Measurements from ENCODE around the gene RNF212B. TPM values are rescaled to one million over a fixed set of nuclear protein-coding genes. Genes with fewer than 3 reads are reported as not detected.

RNF212B gene
- total and polyA plus RNA-seq, 2 donors (not counting 3 experiments of a cell fraction or from before 2014, with no cell fraction given) = not detected

DNA sequence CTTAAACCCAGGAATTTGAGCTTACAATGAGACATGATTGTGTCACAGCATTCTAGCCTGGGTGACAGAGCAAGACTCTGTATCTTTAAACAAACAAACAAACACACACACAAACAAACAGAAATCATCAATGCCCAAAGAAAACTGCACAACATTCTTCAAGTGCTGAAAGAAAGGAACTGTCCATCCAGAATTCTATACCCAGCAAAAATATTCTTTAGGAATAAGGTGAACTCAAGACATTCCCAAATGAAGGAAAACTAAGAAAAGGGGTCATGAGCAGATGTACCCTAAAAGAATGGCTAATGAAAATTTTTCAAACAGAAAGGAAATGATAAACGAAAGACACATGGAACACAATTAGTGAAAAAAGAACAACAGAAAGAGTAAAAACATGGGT lies 22.3 kb upstream of the RNF212B start:
- no TSS peak for BruUV-seq (replicated peaks)
- H3K4me1 ChIP-seq (ENCODE audit: control insufficient read depth, extremely low read depth, insufficient read depth, low read length) = no peaks in the 10 kb centered on the region
- dilution Hi-C loops (cut with MboI; ENCODE audit: extremely low pct_ligation_motif_present, low sequenced_read_pairs) = no loop called here
- no peak overlapping the region for H3K27ac ChIP-seq (ENCODE audit: insufficient read depth, low read depth, low read length)
- no peaks in the 10 kb centered on the region for H3K27me3 ChIP-seq (ENCODE audit: control insufficient read depth in 2 of 2, insufficient read depth in 2 of 2, low read length in 2 of 2)
- no peak overlapping the region for H2AFZ ChIP-seq (ENCODE audit: low read depth, low read length)
- no peak overlapping the region for H3K4me2 ChIP-seq (ENCODE audit: insufficient read depth, low read length)
- ChIA-PET CTCF (no interaction called here), POLR2A (no interaction called here)
- H3K9me3 ChIP-seq (replicated peaks; ENCODE audit: control insufficient read depth, insufficient read depth, low read length) = no peaks in the 10 kb centered on the region
- TF ChIP-seq FOS (IDR thresholded peaks at IDR 0.05; ENCODE audit: borderline replicate concordance, insufficient read depth, low read length) = no peak
- no peak for TF ChIP-seq POLR2A (IDR thresholded peaks at IDR 0.05; ENCODE audit: low read depth, low read length)
- TF ChIP-seq, protein P1, sequence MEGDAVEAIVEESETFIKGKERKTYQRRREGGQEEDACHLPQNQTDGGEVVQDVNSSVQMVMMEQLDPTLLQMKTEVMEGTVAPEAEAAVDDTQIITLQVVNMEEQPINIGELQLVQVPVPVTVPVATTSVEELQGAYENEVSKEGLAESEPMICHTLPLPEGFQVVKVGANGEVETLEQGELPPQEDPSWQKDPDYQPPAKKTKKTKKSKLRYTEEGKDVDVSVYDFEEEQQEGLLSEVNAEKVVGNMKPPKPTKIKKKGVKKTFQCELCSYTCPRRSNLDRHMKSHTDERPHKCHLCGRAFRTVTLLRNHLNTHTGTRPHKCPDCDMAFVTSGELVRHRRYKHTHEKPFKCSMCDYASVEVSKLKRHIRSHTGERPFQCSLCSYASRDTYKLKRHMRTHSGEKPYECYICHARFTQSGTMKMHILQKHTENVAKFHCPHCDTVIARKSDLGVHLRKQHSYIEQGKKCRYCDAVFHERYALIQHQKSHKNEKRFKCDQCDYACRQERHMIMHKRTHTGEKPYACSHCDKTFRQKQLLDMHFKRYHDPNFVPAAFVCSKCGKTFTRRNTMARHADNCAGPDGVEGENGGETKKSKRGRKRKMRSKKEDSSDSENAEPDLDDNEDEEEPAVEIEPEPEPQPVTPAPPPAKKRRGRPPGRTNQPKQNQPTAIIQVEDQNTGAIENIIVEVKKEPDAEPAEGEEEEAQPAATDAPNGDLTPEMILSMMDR (IDR thresholded peaks at IDR 0.05; ENCODE audit: extremely low read depth in 1 of 2, insufficient read depth in 1 of 2, low read depth in 1 of 2, low read length in 2 of 2) = no peak
- TF ChIP-seq GATA2 (IDR thresholded peaks at IDR 0.05; ENCODE audit: insufficient read depth, insufficient read length, low read depth, low read length) = no peak
- TF ChIP-seq EZH2 (IDR thresholded peaks at IDR 0.05; ENCODE audit: borderline replicate concordance, low read depth, low read length, severe bottlenecking) = no peak
- no peak for TF ChIP-seq POLR2AphosphoS5 (IDR thresholded peaks at IDR 0.05; ENCODE audit: insufficient read depth, low read depth, low read length)
- TF ChIP-seq JUN (IDR thresholded peaks at IDR 0.05; ENCODE audit: borderline replicate concordance, insufficient read depth, insufficient read length, low read depth) = no peak
- no peak for TF ChIP-seq MYC (IDR thresholded peaks at IDR 0.05; ENCODE audit: low read depth, low read length)
- TF ChIP-seq, protein P2, sequence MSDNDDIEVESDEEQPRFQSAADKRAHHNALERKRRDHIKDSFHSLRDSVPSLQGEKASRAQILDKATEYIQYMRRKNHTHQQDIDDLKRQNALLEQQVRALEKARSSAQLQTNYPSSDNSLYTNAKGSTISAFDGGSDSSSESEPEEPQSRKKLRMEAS (IDR thresholded peaks at IDR 0.05; ENCODE audit: insufficient read depth, insufficient read length) = no peak
- intact Hi-C loops (cut with micrococcal nuclease) = no loop called here
- no peaks in the 10 kb centered on the region for H3K79me2 ChIP-seq (ENCODE audit: control insufficient read depth, insufficient read depth, low read length)
- H4K20me1 ChIP-seq (replicated peaks; ENCODE audit: control insufficient read depth, extremely low read depth, insufficient read depth, low read length) = no peaks in the 10 kb centered on the region
- no peaks in the 10 kb centered on the region for H3K36me3 ChIP-seq (ENCODE audit: control insufficient read depth in 2 of 2, extremely low read depth in 1 of 2, insufficient read depth in 2 of 2, low read length in 2 of 2)
- no peak for FAIRE-seq
- no peak for DNase-seq (ENCODE audit: low read depth, low spot score)
- H3K9me1 ChIP-seq (replicated peaks; ENCODE audit: control insufficient read depth, extremely low read depth, insufficient read depth, low read length) = no peaks in the 10 kb centered on the region
- H3K9ac ChIP-seq (replicated peaks; ENCODE audit: extremely low read depth, insufficient read depth, low read length) = no peak overlapping the region
- H3K4me3 ChIP-seq (replicated peaks in 1 of 3; ENCODE audit: insufficient read depth in 1 of 3, low read depth in 1 of 3, low read length in 3 of 3) = no peak overlapping the region

Measured in endothelial cell of umbilical vein (primary cell).